Neural progenitor cell (in vitro differentiated cells): ENCODE measurements around the gene LEKR1. TPM values are rescaled to one million over a fixed set of nuclear protein-coding genes. Genes with fewer than 3 reads are reported as not detected.
"Not testable (repeated sequence)": the region's sequence is repeated elsewhere in the genome, so short reads cannot be mapped to it uniquely, and the experiment has no call there.

Experiments used
- DNase-seq: peaks from one replicate; pipeline ENCODE4 v3.0.0-alpha.2; 2016; ENCODE audit warnings: low spot score
- H2AFZ ChIP-seq: fragments of 200-600 bp; sonication (generic); replicated peaks from 2 replicates; pipeline ENCODE4 v1.6.1; 2016; ENCODE audit warnings: antibody characterized with exemption
- H3F3A ChIP-seq: fragments of 200-600 bp; sonication (generic); 2 replicates; pipeline ENCODE4 v1.6.1; 2016; ENCODE audit warnings: antibody characterized with exemption, low read depth
- H3K27ac ChIP-seq: fragments of 200-600 bp; sonication (generic); 2 replicates; pipeline ENCODE4 v1.5.1; 2016; ENCODE audit warnings: mild to moderate bottlenecking
- H3K27me3 ChIP-seq: fragments of 200-600 bp; sonication (generic); 2 replicates; pipeline ENCODE4 v1.6.1; 2016; ENCODE audit warnings: mild to moderate bottlenecking, moderate library complexity
- H3K36me3 ChIP-seq: fragments of 200-600 bp; sonication (generic); 2 replicates; pipeline ENCODE4 v1.5.1; 2016
- H3K4me1 ChIP-seq: fragments of 200-600 bp; sonication (generic); 2 replicates; pipeline ENCODE4 v1.6.1; 2016; ENCODE audit warnings: mixed run types
- H3K4me2 ChIP-seq: fragments of 200-600 bp; sonication (generic); 2 replicates; pipeline ENCODE4 v1.6.1; 2016
- H3K4me3 ChIP-seq: fragments of 200-600 bp; sonication (generic); 2 replicates; pipeline ENCODE4 v1.5.1; 2016
- H3K79me2 ChIP-seq: fragments of 200-600 bp; sonication (generic); 2 replicates; pipeline ENCODE4 v1.6.1; 2016; ENCODE audit warnings: low read depth
- H3K9ac ChIP-seq: fragments of 200-600 bp; sonication (generic); 2 replicates; pipeline ENCODE4 v1.6.1; 2016
- H3K9me3 ChIP-seq: fragments of 200-600 bp; sonication (generic); 2 replicates; pipeline ENCODE4 v1.5.1; 2016; ENCODE audit warnings: low read depth
- H4K20me1 ChIP-seq: fragments of 200-600 bp; sonication (generic); 2 replicates; pipeline ENCODE4 v1.6.1; 2016; ENCODE audit warnings: low read depth
- H3K27ac Mint-ChIP-seq: 3 replicates; pipeline ENCODE4 v1.8.0; 2021; ENCODE audit warnings: mixed read lengths
- H3K27me3 Mint-ChIP-seq: 2 replicates; pipeline ENCODE4 v1.8.0; 2022; ENCODE audit warnings: low read depth, mild to moderate bottlenecking, inconsistent platforms, moderate library complexity, mixed read lengths; ENCODE audit not compliant: insufficient read depth
- H3K36me3 Mint-ChIP-seq: 3 replicates; pipeline ENCODE4 v1.8.0; 2021; ENCODE audit warnings: mixed read lengths
- H3K4me1 Mint-ChIP-seq: 3 replicates; pipeline ENCODE4 v1.8.0; 2021; ENCODE audit warnings: mixed read lengths
- H3K4me3 Mint-ChIP-seq: 3 replicates; pipeline ENCODE4 v1.8.0; 2021; ENCODE audit warnings: mild to moderate bottlenecking, moderate library complexity, mixed read lengths
- H3K9me3 Mint-ChIP-seq: 3 replicates; pipeline ENCODE4 v1.8.0; 2020; ENCODE audit warnings: mixed read lengths
- CTCF ChIP-seq: fragments of 200-600 bp; sonication (generic); IDR thresholded peaks from 2 replicates; pipeline ENCODE4 v1.5.1; 2017; ENCODE audit warnings: antibody characterized with exemption, mild to moderate bottlenecking
- EZH2 ChIP-seq: fragments of 200-600 bp; sonication (generic); IDR thresholded peaks from 2 replicates; pipeline ENCODE4 v1.6.1; 2017; ENCODE audit warnings: antibody characterized with exemption, mild to moderate bottlenecking, moderate library complexity
- EZH2phosphoT487 ChIP-seq: fragments of 200-600 bp; sonication (generic); IDR thresholded peaks from 2 replicates; pipeline ENCODE4 v1.6.1; 2017; ENCODE audit warnings: antibody characterized with exemption
- total RNA-seq: library from RNA; depleted of rRNA; stranded (reverse); fragments of >200 nt; gene quantifications from 2 replicates; pipeline ENCODE4 v1.2.3, GENCODE V29; 2015; ENCODE audit warnings: low replicate concordance

Gene LEKR1
- total RNA-seq, 1 donor from 2014 or later: 1.9 TPM

GRCh38 chr3:156885761-156886160 is 59.6 kb downstream of the LEKR1 start:
- Mint-ChIP-seq H3K27me3 (peaks cover 2% of the 10 kb centered on the region), H3K9me3 (peaks cover 12% of the 10 kb centered on the region), H3K4me1 (no peaks in the 10 kb centered on the region), H3K4me3 (no peak overlapping the region), H3K36me3 (no peaks in the 10 kb centered on the region), H3K27ac (no peak overlapping the region)
- Histone ChIP-seq H3F3A (no peaks in the 10 kb centered on the region), H3K9ac (no peak overlapping the region), H3K4me2 (no peak overlapping the region), H3K79me2 (no peaks in the 10 kb centered on the region), H4K20me1 (no peaks in the 10 kb centered on the region), H3K9me3 (no peaks in the 10 kb centered on the region), H3K4me1 (peaks cover 12% of the 10 kb centered on the region), H3K36me3 (no peaks in the 10 kb centered on the region), H3K27me3 (no peaks in the 10 kb centered on the region), H2AFZ (no peak overlapping the region), H3K27ac (no peak overlapping the region), H3K4me3 (no peak overlapping the region)
- no peak for TF ChIP-seq EZH2phosphoT487
- no peak for TF ChIP-seq CTCF
- TF ChIP-seq EZH2: no peak
- no peak for DNase-seq

GRCh38 chr3:156888176-156888575 is 62.0 kb downstream of the LEKR1 start:
- no peak for TF ChIP-seq EZH2phosphoT487
- no peak for TF ChIP-seq EZH2
- no peak for TF ChIP-seq CTCF
- no peak overlapping the region for H3K4me2 ChIP-seq
- H3K79me2 ChIP-seq: no peaks in the 10 kb centered on the region
- DNase-seq: no peak
- no peaks in the 10 kb centered on the region for H3K9me3 ChIP-seq
- Mint-ChIP-seq H3K27me3 (peaks cover 2% of the 10 kb centered on the region), H3K9me3 (peaks cover 10% of the 10 kb centered on the region), H3K36me3 (no peaks in the 10 kb centered on the region), H3K4me1 (no peaks in the 10 kb centered on the region), H3K4me3 (no peak overlapping the region), H3K27ac (no peak overlapping the region)
- H3K27me3 ChIP-seq: no peaks in the 10 kb centered on the region
- no peaks in the 10 kb centered on the region for H4K20me1 ChIP-seq
- no peak overlapping the region for H3K9ac ChIP-seq
- no peaks in the 10 kb centered on the region for H3F3A ChIP-seq
- H2AFZ ChIP-seq: peak overlapping the region; percentile 83
- H3K36me3 ChIP-seq: no peaks in the 10 kb centered on the region
- peaks cover 12% of the 10 kb centered on the region for H3K4me1 ChIP-seq
- no peak overlapping the region for H3K4me3 ChIP-seq
- H3K27ac ChIP-seq: no peak overlapping the region

DNA sequence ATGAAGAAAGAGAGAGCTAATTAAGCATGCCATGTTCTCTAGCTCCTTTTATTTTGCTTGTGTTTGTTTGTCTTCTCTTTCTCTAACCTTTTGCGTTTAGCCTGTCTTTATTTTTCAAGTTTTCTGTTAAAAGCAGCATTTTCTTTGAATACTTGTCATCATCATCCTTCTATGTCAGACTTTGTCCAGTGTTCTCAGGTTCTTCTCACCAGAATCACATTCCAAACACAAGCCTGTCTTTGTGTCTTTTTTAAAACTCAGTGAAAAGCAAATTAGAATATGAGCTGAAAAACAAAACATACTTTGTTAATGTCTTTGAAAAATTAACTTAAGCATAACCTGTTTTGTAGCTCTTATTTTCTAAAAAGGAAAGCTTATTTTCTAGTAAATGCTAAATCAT is 62.4 kb downstream of the LEKR1 start:
- no peak for DNase-seq
- Histone ChIP-seq H3K4me2 (no peak overlapping the region), H3K27ac (no peak overlapping the region), H3K27me3 (no peaks in the 10 kb centered on the region), H3F3A (no peaks in the 10 kb centered on the region), H3K79me2 (no peaks in the 10 kb centered on the region), H4K20me1 (no peaks in the 10 kb centered on the region), H3K36me3 (no peaks in the 10 kb centered on the region), H2AFZ (peak overlapping the region; percentile 83), H3K4me3 (no peak overlapping the region), H3K9me3 (no peaks in the 10 kb centered on the region), H3K9ac (no peak overlapping the region), H3K4me1 (peaks cover 12% of the 10 kb centered on the region)
- Mint-ChIP-seq H3K27me3 (peaks cover 2% of the 10 kb centered on the region), H3K4me3 (no peak overlapping the region), H3K27ac (no peak overlapping the region), H3K36me3 (no peaks in the 10 kb centered on the region), H3K9me3 (peaks cover 10% of the 10 kb centered on the region), H3K4me1 (no peaks in the 10 kb centered on the region)
- TF ChIP-seq CTCF (no peak), EZH2 (no peak), EZH2phosphoT487 (no peak)

GRCh38 chr3:156892701-156893100 is 66.5 kb downstream of the LEKR1 start:
- Mint-ChIP-seq H3K4me1 (no peaks in the 10 kb centered on the region), H3K9me3 (peaks cover 4% of the 10 kb centered on the region), H3K4me3 (no peak overlapping the region), H3K36me3 (no peaks in the 10 kb centered on the region), H3K27me3 (no peaks in the 10 kb centered on the region), H3K27ac (no peak overlapping the region)
- Histone ChIP-seq H3K79me2 (no peaks in the 10 kb centered on the region), H3K4me3 (no peak overlapping the region), H2AFZ (no peak overlapping the region), H4K20me1 (no peaks in the 10 kb centered on the region), H3K36me3 (no peaks in the 10 kb centered on the region), H3K27me3 (no peaks in the 10 kb centered on the region), H3K4me2 (no peak overlapping the region), H3K9me3 (no peaks in the 10 kb centered on the region), H3K9ac (no peak overlapping the region), H3F3A (no peaks in the 10 kb centered on the region), H3K4me1 (peaks cover 12% of the 10 kb centered on the region), H3K27ac (no peak overlapping the region)
- DNase-seq: no peak
- TF ChIP-seq EZH2phosphoT487: no peak
- no peak for TF ChIP-seq CTCF
- no peak for TF ChIP-seq EZH2

DNA sequence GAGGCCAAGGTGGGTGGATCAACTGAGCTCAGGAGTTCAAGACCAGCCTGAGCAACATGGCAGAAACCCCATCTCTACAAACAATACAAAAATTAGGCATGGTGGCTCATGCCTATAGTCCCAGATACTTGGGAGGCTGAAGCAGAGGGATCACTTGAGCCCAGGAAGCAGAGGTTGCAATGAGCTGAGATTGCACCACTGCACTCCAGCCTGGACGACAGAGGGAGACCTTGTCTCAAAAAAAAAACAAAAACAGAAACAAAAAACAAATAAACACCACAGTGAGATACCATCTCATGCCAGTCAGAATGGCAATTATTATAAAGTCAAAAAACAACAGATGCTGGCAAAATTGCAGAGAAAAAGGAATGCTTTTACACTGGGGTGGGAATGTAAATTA is 69.2 kb downstream of the LEKR1 start:
- H3K9ac ChIP-seq, H3K4me1 Mint-ChIP-seq, H3K27ac ChIP-seq, H3K79me2 ChIP-seq, H3K27ac Mint-ChIP-seq, H3K4me2 ChIP-seq, H3K9me3 Mint-ChIP-seq, H3K4me3 ChIP-seq, H4K20me1 ChIP-seq, H3K4me1 ChIP-seq, H3F3A ChIP-seq, H2AFZ ChIP-seq, DNase-seq, H3K27me3 Mint-ChIP-seq, H3K36me3 Mint-ChIP-seq, H3K9me3 ChIP-seq, H3K27me3 ChIP-seq, H3K36me3 ChIP-seq, H3K4me3 Mint-ChIP-seq: not testable (repeated sequence)
